ENCODE measurements around the gene HS6ST3. TPM values are rescaled to one million over a fixed set of nuclear protein-coding genes. Genes with fewer than 3 reads are reported as not detected.

Gene HS6ST3
- total and polyA plus RNA-seq, 2 donors (not counting 1 experiment from before 2014, with no cell fraction given): not detected

DNA sequence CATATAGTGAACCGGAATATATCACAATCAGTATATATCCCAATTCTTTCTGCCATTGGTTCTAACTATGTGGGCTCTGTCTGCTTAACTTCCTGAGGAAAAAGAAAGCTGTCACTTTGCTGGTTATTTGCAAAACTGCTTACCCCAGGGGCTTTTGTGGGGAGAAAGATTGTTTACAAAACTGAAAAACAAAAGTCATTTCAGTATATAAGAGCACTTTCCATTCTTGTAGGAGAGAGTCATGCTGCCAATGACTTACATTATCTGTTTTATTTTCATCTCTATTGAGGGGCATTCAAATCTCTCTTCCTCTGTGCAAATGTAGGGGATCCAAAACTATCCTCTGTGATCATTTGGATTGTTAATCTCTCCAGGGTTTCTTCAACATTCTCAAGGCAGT lies 3.2 kb upstream of the HS6ST3 start:
- Histone ChIP-seq H3K27ac (ENCODE audit: insufficient read depth, low read length) (no peak overlapping the region), H3K27me3 (ENCODE audit: control insufficient read depth, insufficient read depth, low read length) (peaks cover 32% of the 10 kb centered on the region), H3K4me2 (ENCODE audit: extremely low read depth, insufficient read depth, low read length) (no peak overlapping the region), H3K4me1 (ENCODE audit: control insufficient read depth, extremely low read depth, insufficient read depth, low read length) (peaks cover 3% of the 10 kb centered on the region), H3K9me3 (ENCODE audit: control insufficient read depth, insufficient read depth, low read depth, low read length) (no peaks in the 10 kb centered on the region), H4K20me1 (ENCODE audit: control insufficient read depth, extremely low read depth, insufficient read depth, low read length) (no peaks in the 10 kb centered on the region), H3K4me3 (replicated peaks in 1 of 4; ENCODE audit: control extremely low read depth in 1 of 4, insufficient read depth in 1 of 4, low read depth in 3 of 4, low read length in 4 of 4) (no peak overlapping the region), H3K36me3 (ENCODE audit: control insufficient read depth, insufficient read depth, low read length) (no peaks in the 10 kb centered on the region), H3K9ac (ENCODE audit: insufficient read depth, low read length) (no peak overlapping the region), H3K79me2 (ENCODE audit: control insufficient read depth, insufficient read depth, low read length) (no peaks in the 10 kb centered on the region), H2AFZ (ENCODE audit: low read length) (no peak overlapping the region)
- TF ChIP-seq EZH2 (IDR thresholded peaks at IDR 0.05; ENCODE audit: low read length, missing control alignments): no peak
- TF ChIP-seq, protein P1, sequence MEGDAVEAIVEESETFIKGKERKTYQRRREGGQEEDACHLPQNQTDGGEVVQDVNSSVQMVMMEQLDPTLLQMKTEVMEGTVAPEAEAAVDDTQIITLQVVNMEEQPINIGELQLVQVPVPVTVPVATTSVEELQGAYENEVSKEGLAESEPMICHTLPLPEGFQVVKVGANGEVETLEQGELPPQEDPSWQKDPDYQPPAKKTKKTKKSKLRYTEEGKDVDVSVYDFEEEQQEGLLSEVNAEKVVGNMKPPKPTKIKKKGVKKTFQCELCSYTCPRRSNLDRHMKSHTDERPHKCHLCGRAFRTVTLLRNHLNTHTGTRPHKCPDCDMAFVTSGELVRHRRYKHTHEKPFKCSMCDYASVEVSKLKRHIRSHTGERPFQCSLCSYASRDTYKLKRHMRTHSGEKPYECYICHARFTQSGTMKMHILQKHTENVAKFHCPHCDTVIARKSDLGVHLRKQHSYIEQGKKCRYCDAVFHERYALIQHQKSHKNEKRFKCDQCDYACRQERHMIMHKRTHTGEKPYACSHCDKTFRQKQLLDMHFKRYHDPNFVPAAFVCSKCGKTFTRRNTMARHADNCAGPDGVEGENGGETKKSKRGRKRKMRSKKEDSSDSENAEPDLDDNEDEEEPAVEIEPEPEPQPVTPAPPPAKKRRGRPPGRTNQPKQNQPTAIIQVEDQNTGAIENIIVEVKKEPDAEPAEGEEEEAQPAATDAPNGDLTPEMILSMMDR (conservative IDR thresholded peaks at IDR 0.05 in 1 of 2, IDR thresholded peaks at IDR 0.05 in 1 of 2; ENCODE audit: low read depth in 1 of 2, low read length in 2 of 2): no peak
- no peak for DNase-seq (ENCODE audit: low read depth in 2 of 2)

DNA sequence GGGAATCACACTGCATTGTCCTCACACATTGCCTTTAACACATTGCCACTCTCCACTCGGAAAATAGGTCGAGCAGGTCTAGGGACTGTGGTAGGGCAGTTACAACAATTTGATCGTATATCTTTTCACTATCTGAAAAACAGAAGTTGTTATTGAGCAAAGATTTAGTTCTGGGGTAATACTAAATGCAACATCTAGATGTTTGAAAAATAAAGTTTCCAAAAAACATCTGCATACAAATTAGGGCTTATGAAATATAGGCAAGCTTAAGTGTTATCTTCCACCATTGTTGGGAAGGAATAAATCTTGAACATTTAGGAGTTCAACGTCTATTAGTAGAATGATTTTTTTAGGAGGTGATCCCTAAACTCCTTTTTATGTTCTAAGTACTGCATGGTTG lies 768 bp upstream of the HS6ST3 start:
- DNase-seq (ENCODE audit: low read depth in 2 of 2): no peak
- peaks cover 38% of the 10 kb centered on the region for H3K27me3 ChIP-seq (ENCODE audit: control insufficient read depth, insufficient read depth, low read length)

DNA sequence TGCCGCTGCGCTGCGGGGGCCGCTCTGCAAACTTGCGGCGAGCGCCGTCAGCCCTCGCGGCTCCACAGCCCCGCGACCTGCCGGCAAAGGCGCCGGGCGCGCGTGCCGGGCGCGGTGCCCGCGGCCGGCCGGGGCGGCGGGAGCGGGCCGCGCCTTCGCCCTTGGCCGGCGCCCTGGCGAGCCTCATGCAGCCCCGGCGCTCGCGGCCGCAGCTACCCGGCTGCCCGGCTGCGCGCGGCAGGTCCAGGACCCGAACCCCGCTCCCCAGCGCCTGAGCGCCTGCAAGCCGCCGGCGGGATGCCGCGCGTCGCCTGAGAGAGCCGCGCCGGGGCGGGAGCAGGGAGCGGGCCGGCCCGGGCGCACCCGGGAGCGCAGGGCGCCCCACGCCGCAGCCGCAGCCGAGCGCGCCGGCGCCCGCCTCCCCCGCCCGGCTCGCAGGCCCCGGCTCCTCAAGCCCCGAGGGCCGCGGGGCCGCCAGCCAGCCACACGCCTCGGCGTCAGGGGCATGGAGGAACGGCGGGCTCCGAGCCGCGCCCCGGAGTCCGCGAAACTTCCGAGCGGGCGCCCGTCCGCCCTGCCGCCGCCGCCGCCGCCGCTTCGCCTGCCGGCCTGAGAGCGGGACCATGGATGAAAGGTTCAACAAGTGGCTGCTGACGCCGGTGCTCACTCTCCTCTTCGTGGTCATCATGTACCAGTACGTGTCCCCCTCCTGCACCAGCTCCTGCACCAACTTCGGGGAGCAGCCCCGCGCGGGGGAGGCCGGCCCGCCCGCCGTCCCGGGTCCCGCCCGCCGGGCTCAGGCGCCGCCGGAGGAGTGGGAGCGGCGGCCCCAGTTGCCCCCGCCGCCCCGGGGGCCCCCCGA lies 564 bp downstream of the HS6ST3 start:
- peaks cover 2% of the 10 kb centered on the region for H4K20me1 ChIP-seq (ENCODE audit: control insufficient read depth, extremely low read depth, insufficient read depth, low read length)
- TF ChIP-seq EZH2 (IDR thresholded peaks at IDR 0.05; ENCODE audit: low read length, missing control alignments): no peak
- peak overlapping the region in 2 of 4 experiments; percentile 37 to 44 for H3K4me3 ChIP-seq (replicated peaks in 1 of 4; ENCODE audit: control extremely low read depth in 1 of 4, insufficient read depth in 1 of 4, low read depth in 3 of 4, low read length in 4 of 4)
- no peak overlapping the region for H3K27ac ChIP-seq (ENCODE audit: insufficient read depth, low read length)
- no peak overlapping the region for H3K9ac ChIP-seq (ENCODE audit: insufficient read depth, low read length)
- H3K36me3 ChIP-seq (ENCODE audit: control insufficient read depth, insufficient read depth, low read length): no peaks in the 10 kb centered on the region
- H3K9me3 ChIP-seq (ENCODE audit: control insufficient read depth, insufficient read depth, low read depth, low read length): no peaks in the 10 kb centered on the region
- H3K27me3 ChIP-seq (ENCODE audit: control insufficient read depth, insufficient read depth, low read length): peaks cover 38% of the 10 kb centered on the region
- DNase-seq (ENCODE audit: low read depth in 2 of 2): peak in 1 of 2 donors; percentile 10
- H3K4me1 ChIP-seq (ENCODE audit: control insufficient read depth, extremely low read depth, insufficient read depth, low read length): peaks cover 3% of the 10 kb centered on the region
- no peaks in the 10 kb centered on the region for H3K79me2 ChIP-seq (ENCODE audit: control insufficient read depth, insufficient read depth, low read length)
- H2AFZ ChIP-seq (ENCODE audit: low read length): no peak overlapping the region
- peak overlapping the region; percentile 73 for H3K4me2 ChIP-seq (ENCODE audit: extremely low read depth, insufficient read depth, low read length)

More for the DNA sequence above, 768 bp upstream of the HS6ST3 start:
- Histone ChIP-seq H3K4me2 (ENCODE audit: extremely low read depth, insufficient read depth, low read length) (no peak overlapping the region), H3K79me2 (ENCODE audit: control insufficient read depth, insufficient read depth, low read length) (no peaks in the 10 kb centered on the region), H3K4me3 (replicated peaks in 1 of 4; ENCODE audit: control extremely low read depth in 1 of 4, insufficient read depth in 1 of 4, low read depth in 3 of 4, low read length in 4 of 4) (no peak overlapping the region), H3K9me3 (ENCODE audit: control insufficient read depth, insufficient read depth, low read depth, low read length) (no peaks in the 10 kb centered on the region), H3K27ac (ENCODE audit: insufficient read depth, low read length) (no peak overlapping the region), H3K4me1 (ENCODE audit: control insufficient read depth, extremely low read depth, insufficient read depth, low read length) (peaks cover 3% of the 10 kb centered on the region), H2AFZ (ENCODE audit: low read length) (no peak overlapping the region), H4K20me1 (ENCODE audit: control insufficient read depth, extremely low read depth, insufficient read depth, low read length) (peaks cover 2% of the 10 kb centered on the region), H3K9ac (ENCODE audit: insufficient read depth, low read length) (no peak overlapping the region), H3K36me3 (ENCODE audit: control insufficient read depth, insufficient read depth, low read length) (no peaks in the 10 kb centered on the region)
- TF ChIP-seq, protein P1 (conservative IDR thresholded peaks at IDR 0.05 in 1 of 2, IDR thresholded peaks at IDR 0.05 in 1 of 2; ENCODE audit: low read depth in 1 of 2, low read length in 2 of 2): no peak
- TF ChIP-seq EZH2 (IDR thresholded peaks at IDR 0.05; ENCODE audit: low read length, missing control alignments): peak; percentile 23
